Nephron progenitor cell (in vitro differentiated cells): ENCODE data around the gene RARB.
A peak's percentile ranks its signal among the peaks of the same experiment; 100 is the strongest.

Experiments
- DNase-seq: peaks from one replicate; pipeline ENCODE4 v3.0.0; 2021
- H3K27ac Mint-ChIP-seq: 2 replicates; pipeline ENCODE4 v1.8.0; 2021; ENCODE audit warnings: mild to moderate bottlenecking, moderate library complexity, mixed read lengths
- H3K27me3 Mint-ChIP-seq: 2 replicates; pipeline ENCODE4 v1.8.0; 2021; ENCODE audit warnings: mild to moderate bottlenecking, low read depth, mixed read lengths; ENCODE audit not compliant: poor library complexity
- H3K36me3 Mint-ChIP-seq: 2 replicates; pipeline ENCODE4 v1.8.0; 2021; ENCODE audit warnings: low read depth, mixed read lengths
- H3K4me1 Mint-ChIP-seq: 2 replicates; pipeline ENCODE4 v1.8.0; 2021; ENCODE audit warnings: mixed read lengths
- H3K4me3 Mint-ChIP-seq: 2 replicates; pipeline ENCODE4 v1.8.0; 2021; ENCODE audit warnings: mild to moderate bottlenecking, moderate library complexity, mixed read lengths
- H3K9me3 Mint-ChIP-seq: 2 replicates; pipeline ENCODE4 v1.8.0; 2021; ENCODE audit warnings: mild to moderate bottlenecking, moderate library complexity, mixed read lengths
- CTCF ChIP-seq: fragments of 200-600 bp; sonication (generic); IDR thresholded peaks from 2 replicates; pipeline ENCODE4 v1.5.0; 2021; ENCODE audit warnings: antibody characterized with exemption

The RARB gene

DNA sequence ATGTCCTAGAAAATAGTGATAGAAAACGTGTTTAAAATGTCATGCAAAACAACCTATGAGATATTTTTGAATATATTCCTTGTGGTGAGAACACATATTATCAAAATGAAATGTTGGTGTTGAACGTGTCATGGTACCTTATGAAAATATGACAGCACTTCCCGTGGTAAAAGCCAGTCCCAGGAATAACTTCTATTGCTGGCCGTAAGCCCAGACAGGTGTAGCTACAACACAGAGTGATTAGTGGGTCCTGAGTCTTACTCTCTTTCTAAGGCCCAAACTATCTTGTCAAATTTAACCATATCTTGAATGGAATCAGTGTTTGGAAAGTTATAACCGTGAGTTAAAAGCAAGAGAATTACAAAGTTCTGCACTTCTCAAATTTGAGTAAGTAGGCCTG is 24.1 kb downstream of the RARB start:
- no peak overlapping the region for H3K27ac Mint-ChIP-seq
- TF ChIP-seq CTCF = no peak
- H3K9me3 Mint-ChIP-seq = no peaks in the 10 kb centered on the region

GRCh38 chr3:25452740-25453139 is 24.7 kb downstream of the RARB start:
- Mint-ChIP-seq H3K4me1 (peaks cover 64% of the 10 kb centered on the region), H3K9me3 (no peaks in the 10 kb centered on the region), H3K27me3 (peaks cover 2% of the 10 kb centered on the region), H3K4me3 (no peak overlapping the region), H3K36me3 (peaks cover 6% of the 10 kb centered on the region), H3K27ac (peak overlapping the region; percentile 29)
- no peak for TF ChIP-seq CTCF
- no peak for DNase-seq

More for the DNA sequence above, 24.1 kb downstream of the RARB start:
- H3K4me1 Mint-ChIP-seq = peaks cover 58% of the 10 kb centered on the region
- no peak overlapping the region for H3K4me3 Mint-ChIP-seq
- H3K36me3 Mint-ChIP-seq = peaks cover 6% of the 10 kb centered on the region
- H3K27me3 Mint-ChIP-seq = peaks cover 2% of the 10 kb centered on the region
- no peak for DNase-seq

DNA sequence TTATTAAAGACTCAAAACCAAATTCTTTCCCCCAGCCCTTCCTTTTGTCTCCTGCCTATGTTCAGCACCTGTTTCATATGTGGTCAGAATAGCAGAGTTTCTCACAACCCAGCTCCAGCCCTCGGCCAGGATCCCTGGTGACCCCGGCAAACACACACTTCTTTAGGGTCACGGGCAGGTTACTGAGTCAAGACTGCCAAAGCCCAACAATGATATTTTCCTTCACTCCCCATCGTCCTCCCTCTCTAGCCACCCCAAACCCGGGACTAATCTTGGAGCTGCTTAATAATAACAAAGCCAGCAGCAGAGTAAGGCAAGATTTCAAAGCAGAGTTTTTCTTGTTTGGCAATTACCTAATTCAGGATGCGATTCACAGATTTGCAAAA is 25.5 kb downstream of the RARB start:
- H3K27me3 Mint-ChIP-seq = peaks cover 2% of the 10 kb centered on the region
- H3K4me1 Mint-ChIP-seq = peaks cover 69% of the 10 kb centered on the region
- DNase-seq = no peak
- no peaks in the 10 kb centered on the region for H3K9me3 Mint-ChIP-seq
- peak overlapping the region; percentile 94 for H3K27ac Mint-ChIP-seq
- H3K4me3 Mint-ChIP-seq = peak overlapping the region; percentile 54
- peaks cover 6% of the 10 kb centered on the region for H3K36me3 Mint-ChIP-seq
- no peak for TF ChIP-seq CTCF

DNA sequence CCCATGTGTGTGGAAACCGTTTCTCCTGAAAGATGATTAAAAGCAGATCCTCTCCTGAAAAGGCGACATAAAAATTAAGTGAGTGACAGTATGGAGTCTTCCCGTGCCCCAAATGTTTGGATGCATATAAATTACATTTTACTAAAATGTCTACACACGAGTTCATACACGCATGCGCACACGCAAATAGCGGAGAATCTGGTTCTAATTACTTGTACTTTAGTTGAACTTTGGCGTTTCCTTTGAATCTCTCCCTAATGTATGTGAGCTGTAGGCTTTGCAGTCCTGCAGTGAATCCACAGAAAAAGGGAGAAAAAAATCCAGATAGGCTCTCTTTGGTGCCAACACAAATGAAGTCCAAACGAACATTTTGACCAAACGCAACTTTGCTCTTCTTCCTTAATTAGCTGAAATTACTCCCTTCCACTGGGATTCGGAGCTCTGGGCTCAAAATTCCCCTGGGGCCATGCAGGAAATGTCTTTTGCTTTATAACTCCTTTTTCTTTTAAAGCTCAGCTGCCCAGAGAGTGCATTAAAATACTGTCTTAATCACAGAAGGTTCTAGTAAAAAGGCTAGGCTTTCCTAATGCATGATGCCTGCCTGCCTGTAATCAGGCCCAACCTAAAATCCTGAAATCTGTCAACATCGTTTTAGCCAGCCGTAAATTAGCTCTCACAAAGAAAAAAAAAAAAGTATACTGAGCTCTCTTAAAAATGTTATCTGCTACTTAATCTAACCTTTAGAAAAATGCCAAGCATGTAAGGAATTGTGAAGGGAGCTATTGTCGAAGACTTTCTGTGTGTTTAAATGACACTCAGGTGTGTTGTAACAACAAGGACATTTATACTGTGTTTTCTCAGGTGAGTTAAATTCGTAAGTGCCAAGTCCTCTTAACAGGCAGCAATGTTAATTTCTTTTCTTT is 26.2 kb downstream of the RARB start:
- TF ChIP-seq CTCF = no peak
- peak overlapping the region; percentile 94 for H3K27ac Mint-ChIP-seq
- H3K4me3 Mint-ChIP-seq = peak overlapping the region; percentile 55
- peaks cover 2% of the 10 kb centered on the region for H3K27me3 Mint-ChIP-seq
- H3K4me1 Mint-ChIP-seq = peaks cover 65% of the 10 kb centered on the region
- H3K36me3 Mint-ChIP-seq = peaks cover 6% of the 10 kb centered on the region
- no peak for DNase-seq
- no peaks in the 10 kb centered on the region for H3K9me3 Mint-ChIP-seq

DNA sequence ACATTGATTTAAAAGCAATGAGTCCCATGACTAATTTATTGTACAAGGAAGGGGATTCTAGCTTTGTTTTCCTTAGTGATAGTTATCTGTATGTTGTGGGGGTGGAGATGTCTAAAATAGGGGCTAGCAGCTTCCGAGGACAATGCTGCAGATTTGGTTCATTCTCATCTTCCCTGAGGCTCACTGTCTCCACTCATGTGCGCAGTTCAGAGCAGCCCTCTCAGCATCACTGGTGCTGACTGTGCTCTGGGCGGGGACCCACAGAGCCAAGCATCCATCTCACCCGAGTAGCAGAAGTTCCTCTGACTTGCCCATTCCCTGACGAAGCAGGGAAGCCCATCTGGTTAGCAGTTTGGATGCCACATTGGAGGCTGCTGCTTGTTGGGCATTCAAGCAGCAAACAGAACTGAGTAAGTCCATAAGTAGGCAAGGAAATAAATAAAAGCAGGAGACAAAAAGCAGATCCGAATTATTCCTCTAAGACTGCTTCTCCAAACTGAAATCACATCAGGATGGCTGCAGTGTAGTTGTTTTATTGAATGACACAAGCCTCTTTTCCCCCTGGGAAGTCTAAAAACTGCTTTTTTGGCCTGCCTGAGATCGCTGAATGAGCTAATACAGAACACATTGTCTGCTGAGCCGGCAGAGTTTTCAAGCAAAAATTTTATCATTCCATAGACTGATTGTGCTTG is 27.5 kb downstream of the RARB start:
- Mint-ChIP-seq H3K9me3 (no peaks in the 10 kb centered on the region), H3K4me3 (peak overlapping the region; percentile 22), H3K36me3 (peaks cover 6% of the 10 kb centered on the region), H3K4me1 (peaks cover 62% of the 10 kb centered on the region), H3K27ac (peak overlapping the region; percentile 94), H3K27me3 (peaks cover 2% of the 10 kb centered on the region)
- peak; percentile 34 for DNase-seq
- no peak for TF ChIP-seq CTCF
